ENCODE measurements around the gene SLC36A3.

DNA sequence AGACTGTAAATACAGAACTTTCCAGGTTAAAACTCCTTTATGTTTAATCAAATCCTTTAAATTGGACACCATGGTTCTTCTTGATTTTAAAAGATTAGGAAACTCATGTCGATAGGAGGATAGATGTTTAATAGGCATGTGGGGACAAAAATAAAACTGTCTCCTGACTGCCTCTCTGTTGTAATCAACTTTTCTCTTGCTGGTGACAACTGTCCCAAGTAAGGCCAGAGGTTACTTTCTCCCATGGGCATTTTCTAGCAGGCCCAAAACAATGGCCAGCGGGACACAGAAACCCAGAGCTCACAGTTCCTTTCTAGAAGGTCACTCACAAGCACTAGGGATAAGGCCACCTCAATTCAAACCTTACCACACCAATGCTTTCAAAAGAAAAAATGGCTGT, 29.3 kb upstream of the SLC36A3 start:
- TF ChIP-seq ETV6 (CRISPR knock-in tag; IDR thresholded peaks at IDR 0.05) (no peak), EMX1 (CRISPR knock-in tag; IDR thresholded peaks at IDR 0.05) (no peak), SOX15 (CRISPR knock-in tag; IDR thresholded peaks at IDR 0.05) (no peak), SP1 (CRISPR knock-in tag; conservative IDR thresholded peaks at IDR 0.05) (no peak), FOXK1 (CRISPR knock-in tag; IDR thresholded peaks at IDR 0.05) (no peak), NFYB (CRISPR knock-in tag; conservative IDR thresholded peaks at IDR 0.05; ENCODE audit: low read depth) (no peak)
- TF ChIP-seq, protein P1, sequence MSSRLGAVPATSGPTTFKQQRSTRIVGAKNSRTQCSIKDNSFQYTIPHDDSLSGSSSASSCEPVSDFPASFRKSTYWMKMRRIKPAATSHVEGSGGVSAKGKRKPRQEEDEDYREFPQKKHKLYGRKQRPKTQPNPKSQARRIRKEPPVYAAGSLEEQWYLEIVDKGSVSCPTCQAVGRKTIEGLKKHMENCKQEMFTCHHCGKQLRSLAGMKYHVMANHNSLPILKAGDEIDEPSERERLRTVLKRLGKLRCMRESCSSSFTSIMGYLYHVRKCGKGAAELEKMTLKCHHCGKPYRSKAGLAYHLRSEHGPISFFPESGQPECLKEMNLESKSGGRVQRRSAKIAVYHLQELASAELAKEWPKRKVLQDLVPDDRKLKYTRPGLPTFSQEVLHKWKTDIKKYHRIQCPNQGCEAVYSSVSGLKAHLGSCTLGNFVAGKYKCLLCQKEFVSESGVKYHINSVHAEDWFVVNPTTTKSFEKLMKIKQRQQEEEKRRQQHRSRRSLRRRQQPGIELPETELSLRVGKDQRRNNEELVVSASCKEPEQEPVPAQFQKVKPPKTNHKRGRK (CRISPR knock-in tag; IDR thresholded peaks at IDR 0.05; ENCODE audit: borderline replicate concordance): no peak
- TF ChIP-seq, protein P2, sequence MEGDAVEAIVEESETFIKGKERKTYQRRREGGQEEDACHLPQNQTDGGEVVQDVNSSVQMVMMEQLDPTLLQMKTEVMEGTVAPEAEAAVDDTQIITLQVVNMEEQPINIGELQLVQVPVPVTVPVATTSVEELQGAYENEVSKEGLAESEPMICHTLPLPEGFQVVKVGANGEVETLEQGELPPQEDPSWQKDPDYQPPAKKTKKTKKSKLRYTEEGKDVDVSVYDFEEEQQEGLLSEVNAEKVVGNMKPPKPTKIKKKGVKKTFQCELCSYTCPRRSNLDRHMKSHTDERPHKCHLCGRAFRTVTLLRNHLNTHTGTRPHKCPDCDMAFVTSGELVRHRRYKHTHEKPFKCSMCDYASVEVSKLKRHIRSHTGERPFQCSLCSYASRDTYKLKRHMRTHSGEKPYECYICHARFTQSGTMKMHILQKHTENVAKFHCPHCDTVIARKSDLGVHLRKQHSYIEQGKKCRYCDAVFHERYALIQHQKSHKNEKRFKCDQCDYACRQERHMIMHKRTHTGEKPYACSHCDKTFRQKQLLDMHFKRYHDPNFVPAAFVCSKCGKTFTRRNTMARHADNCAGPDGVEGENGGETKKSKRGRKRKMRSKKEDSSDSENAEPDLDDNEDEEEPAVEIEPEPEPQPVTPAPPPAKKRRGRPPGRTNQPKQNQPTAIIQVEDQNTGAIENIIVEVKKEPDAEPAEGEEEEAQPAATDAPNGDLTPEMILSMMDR (IDR thresholded peaks at IDR 0.05): no peak
- TF ChIP-seq, protein P3, sequence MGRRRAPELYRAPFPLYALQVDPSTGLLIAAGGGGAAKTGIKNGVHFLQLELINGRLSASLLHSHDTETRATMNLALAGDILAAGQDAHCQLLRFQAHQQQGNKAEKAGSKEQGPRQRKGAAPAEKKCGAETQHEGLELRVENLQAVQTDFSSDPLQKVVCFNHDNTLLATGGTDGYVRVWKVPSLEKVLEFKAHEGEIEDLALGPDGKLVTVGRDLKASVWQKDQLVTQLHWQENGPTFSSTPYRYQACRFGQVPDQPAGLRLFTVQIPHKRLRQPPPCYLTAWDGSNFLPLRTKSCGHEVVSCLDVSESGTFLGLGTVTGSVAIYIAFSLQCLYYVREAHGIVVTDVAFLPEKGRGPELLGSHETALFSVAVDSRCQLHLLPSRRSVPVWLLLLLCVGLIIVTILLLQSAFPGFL (CRISPR knock-in tag; IDR thresholded peaks at IDR 0.05; ENCODE audit: borderline replicate concordance): no peak
- TF ChIP-seq, protein P4, sequence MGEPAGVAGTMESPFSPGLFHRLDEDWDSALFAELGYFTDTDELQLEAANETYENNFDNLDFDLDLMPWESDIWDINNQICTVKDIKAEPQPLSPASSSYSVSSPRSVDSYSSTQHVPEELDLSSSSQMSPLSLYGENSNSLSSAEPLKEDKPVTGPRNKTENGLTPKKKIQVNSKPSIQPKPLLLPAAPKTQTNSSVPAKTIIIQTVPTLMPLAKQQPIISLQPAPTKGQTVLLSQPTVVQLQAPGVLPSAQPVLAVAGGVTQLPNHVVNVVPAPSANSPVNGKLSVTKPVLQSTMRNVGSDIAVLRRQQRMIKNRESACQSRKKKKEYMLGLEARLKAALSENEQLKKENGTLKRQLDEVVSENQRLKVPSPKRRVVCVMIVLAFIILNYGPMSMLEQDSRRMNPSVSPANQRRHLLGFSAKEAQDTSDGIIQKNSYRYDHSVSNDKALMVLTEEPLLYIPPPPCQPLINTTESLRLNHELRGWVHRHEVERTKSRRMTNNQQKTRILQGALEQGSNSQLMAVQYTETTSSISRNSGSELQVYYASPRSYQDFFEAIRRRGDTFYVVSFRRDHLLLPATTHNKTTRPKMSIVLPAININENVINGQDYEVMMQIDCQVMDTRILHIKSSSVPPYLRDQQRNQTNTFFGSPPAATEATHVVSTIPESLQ (CRISPR knock-in tag; IDR thresholded peaks at IDR 0.05): no peak
- TF ChIP-seq, protein P5, sequence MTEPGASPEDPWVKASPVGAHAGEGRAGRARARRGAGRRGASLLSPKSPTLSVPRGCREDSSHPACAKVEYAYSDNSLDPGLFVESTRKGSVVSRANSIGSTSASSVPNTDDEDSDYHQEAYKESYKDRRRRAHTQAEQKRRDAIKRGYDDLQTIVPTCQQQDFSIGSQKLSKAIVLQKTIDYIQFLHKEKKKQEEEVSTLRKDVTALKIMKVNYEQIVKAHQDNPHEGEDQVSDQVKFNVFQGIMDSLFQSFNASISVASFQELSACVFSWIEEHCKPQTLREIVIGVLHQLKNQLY (CRISPR knock-in tag; IDR thresholded peaks at IDR 0.05): no peak
- TF ChIP-seq, protein P6, sequence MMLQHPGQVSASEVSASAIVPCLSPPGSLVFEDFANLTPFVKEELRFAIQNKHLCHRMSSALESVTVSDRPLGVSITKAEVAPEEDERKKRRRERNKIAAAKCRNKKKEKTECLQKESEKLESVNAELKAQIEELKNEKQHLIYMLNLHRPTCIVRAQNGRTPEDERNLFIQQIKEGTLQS (CRISPR knock-in tag; conservative IDR thresholded peaks at IDR 0.05): no peak
- TF ChIP-seq, protein P7, sequence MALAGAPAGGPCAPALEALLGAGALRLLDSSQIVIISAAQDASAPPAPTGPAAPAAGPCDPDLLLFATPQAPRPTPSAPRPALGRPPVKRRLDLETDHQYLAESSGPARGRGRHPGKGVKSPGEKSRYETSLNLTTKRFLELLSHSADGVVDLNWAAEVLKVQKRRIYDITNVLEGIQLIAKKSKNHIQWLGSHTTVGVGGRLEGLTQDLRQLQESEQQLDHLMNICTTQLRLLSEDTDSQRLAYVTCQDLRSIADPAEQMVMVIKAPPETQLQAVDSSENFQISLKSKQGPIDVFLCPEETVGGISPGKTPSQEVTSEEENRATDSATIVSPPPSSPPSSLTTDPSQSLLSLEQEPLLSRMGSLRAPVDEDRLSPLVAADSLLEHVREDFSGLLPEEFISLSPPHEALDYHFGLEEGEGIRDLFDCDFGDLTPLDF (CRISPR knock-in tag; IDR thresholded peaks at IDR 0.05): no peak
- TF ChIP-seq, protein P8, sequence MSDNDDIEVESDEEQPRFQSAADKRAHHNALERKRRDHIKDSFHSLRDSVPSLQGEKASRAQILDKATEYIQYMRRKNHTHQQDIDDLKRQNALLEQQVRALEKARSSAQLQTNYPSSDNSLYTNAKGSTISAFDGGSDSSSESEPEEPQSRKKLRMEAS (CRISPR knock-in tag; IDR thresholded peaks at IDR 0.05): no peak

All from WTC11 (cell line).